Measurements from ENCODE around the gene SPATA13.

The SPATA13 gene

GRCh38 chr13:24141333-24141910, 19.1 kb upstream of the SPATA13 start:
- no peak for ATAC-seq
- DNase-seq: no peak

DNA sequence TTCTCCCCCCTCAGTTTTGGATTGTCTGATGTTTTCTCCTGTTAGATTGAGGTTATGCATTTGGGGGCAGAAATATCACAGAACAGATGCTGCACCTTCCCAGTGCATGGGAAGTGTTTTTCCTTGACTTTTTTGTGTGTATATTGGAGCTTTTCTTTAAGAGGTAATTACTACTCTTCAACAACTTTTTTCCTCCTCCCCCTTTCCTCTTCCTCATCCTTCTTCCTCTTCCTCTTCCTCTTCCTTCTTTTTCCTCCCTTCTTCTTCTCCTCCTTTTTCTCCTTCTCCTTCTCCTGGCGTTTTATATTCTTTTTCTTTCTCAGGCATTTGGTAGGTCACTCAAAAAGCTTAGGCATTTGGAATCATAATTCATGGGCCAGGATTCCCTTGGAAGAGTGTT, 18.1 kb upstream of the SPATA13 start:
- no peak for DNase-seq
- no peak for ATAC-seq

- no peak for ATAC-seq
- no peak for DNase-seq
These were observed 17.6 kb upstream of the SPATA13 start for GRCh38 chr13:24142886-24143285.

DNA sequence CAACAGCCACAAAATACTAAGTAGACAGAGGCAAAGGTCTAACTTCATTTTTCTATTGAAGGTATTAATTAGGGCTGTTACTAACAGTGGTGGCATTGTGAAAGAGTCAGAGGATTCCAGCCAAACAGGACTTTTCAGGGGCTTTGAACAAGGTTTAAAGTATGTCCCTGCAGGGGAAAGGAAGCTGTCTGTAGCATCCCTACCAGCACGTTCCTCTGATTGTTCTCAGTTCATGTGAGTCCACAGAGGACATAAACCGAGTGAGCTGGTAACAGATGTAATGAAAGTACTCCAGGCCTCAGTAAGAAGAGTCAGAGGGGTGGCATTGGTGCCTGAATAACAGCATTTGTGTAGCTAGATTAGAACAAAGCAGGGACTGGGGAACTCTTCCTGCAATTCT, 15.3 kb upstream of the SPATA13 start:
- DNase-seq (no peak), ATAC-seq (no peak)

GRCh38 chr13:24145674-24146073, 14.8 kb upstream of the SPATA13 start:
- DNase-seq (no peak), ATAC-seq (no peak)

- DNase-seq (no peak), ATAC-seq (no peak)
These were observed 13.5 kb upstream of the SPATA13 start for GRCh38 chr13:24146961-24147569.

DNA sequence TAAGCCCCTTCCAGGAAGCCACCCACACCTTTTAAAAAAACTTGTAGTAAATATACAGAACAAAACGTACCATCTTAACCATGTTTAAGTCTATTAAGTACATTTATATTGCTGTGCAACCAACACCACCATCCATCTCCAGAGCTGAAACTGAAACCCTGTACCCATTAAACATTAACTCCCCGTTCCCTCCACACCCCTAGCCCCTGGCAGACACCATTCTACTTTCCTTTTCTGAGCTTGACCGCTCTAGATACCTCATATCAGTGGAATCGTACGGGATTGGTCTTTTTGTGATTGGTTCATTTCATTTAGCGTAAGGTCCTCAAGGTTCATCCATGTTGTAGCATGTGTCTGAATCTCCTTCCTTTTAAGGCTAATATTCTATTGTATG, 13.0 kb upstream of the SPATA13 start:
- no peak for DNase-seq
- no peak for ATAC-seq

GRCh38 chr13:24148414-24149235, 11.9 kb upstream of the SPATA13 start:
- ATAC-seq (peak; percentile 33), DNase-seq (no peak)

DNA sequence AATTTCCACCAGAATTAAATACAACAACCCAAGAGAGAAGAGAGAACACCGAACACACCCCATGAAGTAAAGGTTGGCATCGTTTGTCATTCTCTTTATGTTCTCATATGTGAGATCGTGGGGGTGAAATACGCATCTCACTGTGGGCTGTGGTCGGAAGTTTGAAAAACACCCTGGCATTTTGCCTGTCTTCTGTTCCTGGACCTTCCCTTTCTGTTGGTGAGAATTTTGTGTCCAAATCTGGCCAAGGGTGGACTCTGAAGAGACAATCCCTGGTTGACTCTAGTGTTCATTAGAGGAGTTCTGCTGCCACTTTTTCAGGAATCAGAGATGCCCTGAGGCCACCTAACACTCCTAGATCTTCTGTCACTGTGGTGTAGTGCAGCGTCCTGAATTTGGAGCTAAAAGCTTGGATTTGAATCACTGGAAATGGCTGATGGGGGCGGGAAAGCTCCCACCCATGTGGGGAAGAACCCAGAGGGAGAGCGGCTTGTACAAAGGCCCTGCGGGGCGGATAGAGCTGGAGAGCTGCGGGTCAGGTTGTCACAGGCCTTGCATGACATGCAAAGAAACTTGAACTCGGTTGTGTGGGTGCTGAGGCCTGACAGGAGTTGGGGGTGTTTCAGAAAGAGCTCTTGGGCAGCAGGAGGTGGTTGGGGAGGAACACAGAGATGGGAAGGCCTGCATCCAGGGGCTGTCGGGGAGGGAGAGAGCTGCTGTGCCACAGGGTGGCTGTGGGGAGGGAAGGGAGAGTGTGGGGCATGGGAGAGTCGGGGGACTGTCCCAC, 11.1 kb upstream of the SPATA13 start:
- no peak for ATAC-seq

DNA sequence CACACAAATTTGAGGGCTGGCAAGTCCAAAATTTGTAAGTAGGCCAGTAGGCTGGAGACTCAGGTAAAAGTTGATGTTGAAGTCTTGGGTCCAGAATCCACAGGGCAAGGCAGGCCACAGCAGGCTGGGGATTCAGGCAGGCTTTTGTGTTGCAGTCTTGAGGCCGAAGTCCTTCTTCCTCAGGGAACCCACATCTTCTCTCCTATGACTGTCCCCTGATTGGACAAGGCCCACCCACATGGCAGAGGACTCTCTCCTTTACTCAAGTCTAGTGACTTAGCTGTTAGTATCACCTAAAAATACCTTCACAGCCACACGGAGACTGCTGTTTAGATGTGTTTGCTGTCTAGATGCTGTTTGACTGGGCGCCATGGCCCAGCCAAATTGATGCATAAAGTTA, 9.9 kb upstream of the SPATA13 start:
- ATAC-seq (no peak), DNase-seq (no peak)

More for the DNA sequence above, 11.1 kb upstream of the SPATA13 start:
- DNase-seq: no peak

GRCh38 chr13:24151864-24152263, 8.7 kb upstream of the SPATA13 start:
- ATAC-seq: no peak
- no peak for DNase-seq

DNA sequence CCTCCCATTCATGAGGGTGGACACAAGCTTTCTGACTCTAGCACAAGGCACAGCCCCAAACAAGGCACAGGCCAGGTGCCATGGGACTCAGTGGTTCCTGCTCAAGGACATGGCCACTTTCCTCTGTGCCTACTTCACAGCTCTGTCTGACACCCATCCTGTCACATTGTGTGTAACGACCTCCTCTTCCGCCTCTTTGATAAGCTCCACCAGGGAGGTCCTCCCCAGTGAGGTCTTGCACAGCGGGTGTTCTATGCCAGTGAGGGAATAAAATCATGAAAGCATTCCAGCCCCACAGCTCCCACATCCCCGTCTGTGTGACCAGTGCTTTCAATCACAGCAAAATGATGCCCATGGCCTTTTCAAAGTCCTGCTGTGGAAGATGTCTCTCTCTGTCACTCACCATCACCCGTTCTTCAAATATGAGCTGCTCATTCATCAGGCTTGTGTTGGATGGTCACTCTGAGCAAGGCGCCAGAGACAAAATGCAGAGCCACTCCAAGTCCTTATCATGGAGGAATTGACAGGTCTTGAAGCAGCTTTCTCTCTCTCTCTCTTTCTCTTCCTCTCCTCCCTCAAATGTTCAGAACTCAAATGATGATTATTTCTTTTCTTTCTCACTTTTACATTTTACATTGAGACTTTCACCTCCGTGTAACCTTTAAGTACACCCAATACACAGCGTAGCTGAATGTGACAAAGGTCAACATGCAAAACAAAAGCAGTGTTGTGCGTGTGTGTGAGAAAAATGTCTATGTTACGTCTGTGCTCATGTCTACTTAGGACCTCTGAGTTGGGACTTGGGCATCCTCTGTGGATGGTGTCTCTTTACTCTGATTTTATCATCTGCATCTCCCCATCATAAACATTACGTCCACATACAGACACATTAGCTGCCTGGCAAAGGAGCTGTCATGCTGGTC, 8.0 kb upstream of the SPATA13 start:
- no peak for ATAC-seq

GRCh38 chr13:24153347-24153746, 7.2 kb upstream of the SPATA13 start:
- no peak for DNase-seq
- ATAC-seq: no peak

More for the DNA sequence above, 8.0 kb upstream of the SPATA13 start:
- DNase-seq: no peak

DNA sequence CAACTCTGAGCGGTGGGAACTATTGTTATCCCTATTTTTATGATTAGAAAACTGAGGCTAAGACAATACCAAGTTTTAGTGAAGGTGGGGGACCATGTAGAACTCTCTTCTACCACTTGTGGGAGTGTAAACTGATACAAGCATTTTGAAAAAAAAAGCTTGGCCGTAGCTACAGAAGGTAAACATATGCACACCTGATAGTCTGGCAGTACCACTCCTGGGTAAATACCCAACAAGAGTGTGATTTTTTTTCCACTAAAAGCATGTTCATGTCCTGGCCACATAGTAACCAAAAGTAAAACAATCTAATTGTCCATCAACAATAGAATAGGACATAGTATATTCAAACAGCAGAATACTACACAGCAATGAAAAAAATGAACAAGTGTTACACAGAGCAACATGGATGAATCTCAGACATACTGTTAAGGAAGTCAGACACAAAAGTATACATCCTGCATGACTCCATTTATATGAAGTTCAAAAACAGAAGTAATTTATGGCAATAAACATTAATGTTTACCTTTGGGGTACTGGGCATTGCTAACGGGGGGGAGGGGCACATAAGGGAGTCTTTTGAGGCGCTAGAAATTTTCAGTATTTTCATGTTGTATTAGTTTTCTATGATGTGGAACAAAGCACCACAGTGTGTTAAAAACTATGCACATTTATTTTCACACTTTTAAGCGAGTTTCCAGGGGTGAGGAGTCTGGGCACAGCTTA, 6.4 kb upstream of the SPATA13 start:
- DNase-seq (no peak), ATAC-seq (no peak)

DNA sequence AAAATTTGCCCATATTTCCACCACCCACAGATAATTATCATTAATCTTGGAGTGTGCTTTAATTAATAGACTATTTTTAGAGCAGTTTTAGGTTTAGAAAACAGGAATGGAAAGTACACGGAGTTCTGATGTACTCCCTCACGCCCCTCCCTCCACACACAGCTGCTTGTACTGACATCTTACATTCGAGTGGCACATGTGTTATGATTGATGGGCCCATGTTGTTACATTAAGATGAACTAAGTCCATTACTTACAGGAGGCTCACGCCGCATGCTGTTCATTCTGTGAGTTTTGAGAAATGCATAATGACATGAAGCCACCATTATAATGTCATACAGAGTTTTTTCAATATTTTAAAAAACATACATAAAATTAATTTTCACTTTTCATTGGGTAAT, 1.2 kb upstream of the SPATA13 start:
- ATAC-seq: no peak
- no peak for DNase-seq

DNA sequence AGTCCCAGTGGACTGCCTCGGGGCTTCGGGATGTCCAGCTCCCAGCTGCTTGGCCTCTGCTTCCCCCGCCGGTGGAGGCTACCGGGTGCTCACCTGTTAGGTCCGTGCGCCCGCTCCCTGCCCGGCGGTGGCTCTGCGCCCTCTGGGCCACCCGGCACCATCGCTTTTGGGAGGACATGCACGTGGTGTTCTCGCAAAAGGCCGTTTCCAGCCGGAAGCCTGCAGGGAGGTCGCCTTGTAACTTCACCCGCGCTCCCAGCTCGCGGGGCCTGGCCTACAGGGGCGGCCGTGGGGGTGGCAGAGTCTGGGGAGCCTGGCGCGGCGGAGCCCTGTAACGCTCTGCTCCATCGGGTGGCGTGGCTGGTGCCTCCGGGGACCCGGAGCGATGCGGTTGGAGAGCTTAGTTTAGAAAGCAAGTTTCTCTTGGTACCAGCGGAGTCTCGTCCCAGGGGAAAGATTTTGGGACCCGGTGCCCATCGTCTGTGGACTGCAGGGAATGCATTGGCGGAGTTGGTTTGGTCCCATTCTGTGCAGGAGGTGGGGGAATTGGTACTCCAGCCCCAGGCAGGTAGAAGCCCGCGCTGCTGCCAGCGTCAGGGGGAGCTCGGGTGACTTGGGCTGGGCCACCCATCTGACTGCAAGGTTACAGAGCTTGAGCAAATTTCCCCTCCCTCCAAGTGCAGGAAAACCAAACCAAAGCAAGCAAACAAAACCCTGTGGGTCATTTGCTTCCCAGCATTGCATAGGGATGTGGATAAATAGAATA, 673 bp downstream of the SPATA13 start:
- peak; percentile 53 for DNase-seq
- ATAC-seq: peak; percentile 56

GRCh38 chr13:24161980-24162525, 1.5 kb downstream of the SPATA13 start:
- DNase-seq (no peak), ATAC-seq (no peak)

GRCh38 chr13:24162604-24163003, 2.1 kb downstream of the SPATA13 start:
- ATAC-seq (no peak), DNase-seq (no peak)

DNA sequence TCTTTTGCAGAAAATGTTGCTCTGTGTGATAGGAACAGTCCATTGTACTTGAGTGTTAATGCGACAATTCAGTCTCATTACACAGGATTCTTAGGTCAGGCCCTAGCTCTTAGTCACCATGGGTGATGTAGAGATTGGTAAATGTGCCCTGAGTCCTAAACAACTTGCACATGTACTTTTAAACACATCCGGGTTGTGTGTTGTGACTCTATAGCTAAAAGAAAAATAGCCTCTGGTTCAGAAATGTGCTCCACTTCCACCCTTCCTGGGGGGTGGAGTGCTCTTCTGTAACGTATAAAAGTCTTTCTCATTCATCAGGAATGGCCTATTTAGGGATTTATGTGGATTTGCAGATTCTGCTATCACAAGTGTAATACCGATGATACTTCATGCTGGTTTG, 5.2 kb downstream of the SPATA13 start:
- DNase-seq: no peak
- ATAC-seq: no peak

- DNase-seq (no peak), ATAC-seq (no peak)
These were observed 6.0 kb downstream of the SPATA13 start for GRCh38 chr13:24166561-24166960.
